Measurements from ENCODE around the gene CLEC16A. TPM values are rescaled to one million over a fixed set of nuclear protein-coding genes. Genes with fewer than 3 reads are reported as not detected.

The CLEC16A gene
- total RNA-seq, 4 donors from 2014 or later = 38.2 to 153 (median 92.7) TPM

GRCh38 chr16:11145173-11145818 lies 200.9 kb downstream of the CLEC16A start:
- TF ChIP-seq POLR2A (IDR thresholded peaks at IDR 0.05) (no peak), CTCF (IDR thresholded peaks at IDR 0.05) (no peak), EP300 (IDR thresholded peaks at IDR 0.05; ENCODE audit: low read depth) (no peak), POLR2AphosphoS5 (IDR thresholded peaks at IDR 0.05) (no peak)
- 83 to 100% methylated on average over 3 to 12 of the region's 13 CpGs for WGBS, 2 donors (ENCODE audit: low coverage in 1 of 2)
- no peak for DNase-seq
- Histone ChIP-seq H3K9me3 (no peaks in the 10 kb centered on the region), H3K27me3 (no peaks in the 10 kb centered on the region), H3K27ac (no peak overlapping the region), H3K4me1 (no peaks in the 10 kb centered on the region), H3K4me3 (no peak overlapping the region), H3K36me3 (no peaks in the 10 kb centered on the region)
- intact Hi-C loops (cut with DNase I; ENCODE audit: low total_unique reads) (loop anchor here (10.0 kb wide), 1 partner anchor 110 kb away; the partner anchor contains the start of gene SOCS1), in situ Hi-C loops (cut with MboI; ENCODE audit: low pct_ligation_motif_present in 1 of 4, low pct_unique_long_range_greater_than_20kb in 1 of 4, low sequenced_read_pairs in 3 of 4) (no loop called here)

GRCh38 chr16:11145819-11146211 lies 201.5 kb downstream of the CLEC16A start:
- H3K4me3 ChIP-seq = no peak overlapping the region
- H3K9me3 ChIP-seq = no peaks in the 10 kb centered on the region
- no peak for DNase-seq
- intact Hi-C loops (cut with DNase I; ENCODE audit: low total_unique reads) (loop anchor here (10.0 kb wide), 1 partner anchor 109 kb away; the partner anchor contains the start of gene SOCS1), in situ Hi-C loops (cut with MboI; ENCODE audit: low pct_ligation_motif_present in 1 of 4, low pct_unique_long_range_greater_than_20kb in 1 of 4, low sequenced_read_pairs in 3 of 4) (no loop called here)
- H3K36me3 ChIP-seq = no peaks in the 10 kb centered on the region
- H3K27ac ChIP-seq = no peak overlapping the region
- 86 to 97% methylated on average over 6 to 7 of the region's 7 CpGs for WGBS, 2 donors (ENCODE audit: low coverage in 1 of 2)
- H3K27me3 ChIP-seq = no peaks in the 10 kb centered on the region
- TF ChIP-seq POLR2A (IDR thresholded peaks at IDR 0.05) (no peak), POLR2AphosphoS5 (IDR thresholded peaks at IDR 0.05) (no peak), EP300 (IDR thresholded peaks at IDR 0.05; ENCODE audit: low read depth) (no peak), CTCF (IDR thresholded peaks at IDR 0.05) (no peak)
- H3K4me1 ChIP-seq = no peaks in the 10 kb centered on the region

- DNase-seq = no peak
- 84% methylated on average over 9 of the region's 9 CpGs; no CpG with 5 or more reads in 1 of the 2 donors for WGBS, 2 donors (ENCODE audit: low coverage in 1 of 2)
- H3K27ac ChIP-seq = no peak overlapping the region
- TF ChIP-seq EP300 (IDR thresholded peaks at IDR 0.05; ENCODE audit: low read depth) = no peak
- TF ChIP-seq CTCF (IDR thresholded peaks at IDR 0.05) = no peak
- no peak for TF ChIP-seq POLR2A (IDR thresholded peaks at IDR 0.05)
- TF ChIP-seq POLR2AphosphoS5 (IDR thresholded peaks at IDR 0.05) = no peak
- no peaks in the 10 kb centered on the region for H3K9me3 ChIP-seq
- H3K27me3 ChIP-seq = no peaks in the 10 kb centered on the region
- intact Hi-C loops (cut with DNase I; ENCODE audit: low total_unique reads) = loop anchor here (10.0 kb wide), 1 partner anchor 108 kb away; the partner anchor contains the start of gene SOCS1
- no peaks in the 10 kb centered on the region for H3K4me1 ChIP-seq
- in situ Hi-C loops (cut with MboI; ENCODE audit: low pct_ligation_motif_present in 1 of 4, low pct_unique_long_range_greater_than_20kb in 1 of 4, low sequenced_read_pairs in 3 of 4) = no loop called here
- no peak overlapping the region for H3K4me3 ChIP-seq
- H3K36me3 ChIP-seq = no peaks in the 10 kb centered on the region
Measured at GRCh38 chr16:11147033-11147753, 202.8 kb downstream of the CLEC16A start.

GRCh38 chr16:11147754-11148444 lies 203.5 kb downstream of the CLEC16A start:
- Histone ChIP-seq H3K9me3 (no peaks in the 10 kb centered on the region), H3K4me1 (no peaks in the 10 kb centered on the region), H3K4me3 (no peak overlapping the region), H3K36me3 (no peaks in the 10 kb centered on the region), H3K27ac (no peak overlapping the region), H3K27me3 (no peaks in the 10 kb centered on the region)
- intact Hi-C loops (cut with DNase I; ENCODE audit: low total_unique reads) = loop anchor here (10.0 kb wide), 1 partner anchor 107 kb away; the partner anchor contains the start of gene SOCS1
- in situ Hi-C loops (cut with MboI; ENCODE audit: low pct_ligation_motif_present in 1 of 4, low pct_unique_long_range_greater_than_20kb in 1 of 4, low sequenced_read_pairs in 3 of 4) = no loop called here
- TF ChIP-seq POLR2AphosphoS5 (IDR thresholded peaks at IDR 0.05) (no peak), POLR2A (IDR thresholded peaks at IDR 0.05) (no peak), CTCF (IDR thresholded peaks at IDR 0.05) (no peak), EP300 (IDR thresholded peaks at IDR 0.05; ENCODE audit: low read depth) (no peak)
- WGBS, 2 donors (ENCODE audit: low coverage in 1 of 2) = 91 to 93% methylated on average over 8 of the region's 8 CpGs
- no peak for DNase-seq

All from transverse colon (tissue), 4 donors.